ENCODE results near the gene TPD52L1.

The TPD52L1 gene

DNA sequence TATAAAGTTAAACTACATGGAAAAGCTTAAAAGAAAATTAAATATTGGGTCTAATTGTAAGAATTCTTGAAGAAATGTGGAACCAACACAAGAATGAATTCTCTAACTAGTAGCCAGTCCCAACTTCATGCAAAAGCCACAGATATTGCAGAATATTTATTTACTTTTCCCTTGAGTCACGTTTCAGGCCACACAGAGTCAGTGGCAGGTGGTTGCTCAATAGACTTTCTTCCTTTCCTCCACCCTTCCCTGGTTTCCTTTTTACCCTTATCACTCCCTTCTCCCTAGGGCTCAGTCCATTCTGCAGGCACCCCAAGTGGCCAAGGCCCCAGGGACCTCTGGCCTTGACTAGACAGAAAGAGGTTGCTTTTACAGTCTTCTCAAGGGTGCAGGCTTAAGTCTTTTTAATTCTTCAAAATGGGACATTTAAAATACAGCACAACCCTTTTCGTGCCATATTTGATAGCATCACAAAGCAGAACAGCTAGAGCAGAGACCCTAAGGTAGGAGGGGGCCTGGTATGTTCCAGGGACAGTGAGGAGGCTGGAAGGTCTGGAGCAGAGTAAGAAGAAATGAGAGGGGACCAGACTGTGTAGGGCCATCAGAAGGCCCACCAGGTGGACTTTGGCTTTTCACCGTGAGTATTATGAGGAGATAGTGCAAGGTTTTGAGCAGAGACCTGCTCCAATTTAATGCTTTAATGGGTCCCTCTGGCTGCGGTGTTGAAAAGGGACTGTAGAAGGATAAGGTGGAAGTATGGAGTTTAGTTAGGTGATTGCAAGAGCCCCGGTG lies 83.2 kb downstream of the TPD52L1 start:
- peaks cover 16% of the 10 kb centered on the region for H3K9me3 Mint-ChIP-seq
- H3K27ac Mint-ChIP-seq, result no peak overlapping the region
- DNase-seq (ENCODE audit: low spot score in 2 of 2), result no peak
- no peak overlapping the region for H3K4me3 Mint-ChIP-seq
- no peak for ATAC-seq (ENCODE audit: low read depth)
- H3K4me1 Mint-ChIP-seq, result no peaks in the 10 kb centered on the region
- H3K36me3 Mint-ChIP-seq, result no peaks in the 10 kb centered on the region
- H3K27me3 Mint-ChIP-seq, result no peaks in the 10 kb centered on the region

DNA sequence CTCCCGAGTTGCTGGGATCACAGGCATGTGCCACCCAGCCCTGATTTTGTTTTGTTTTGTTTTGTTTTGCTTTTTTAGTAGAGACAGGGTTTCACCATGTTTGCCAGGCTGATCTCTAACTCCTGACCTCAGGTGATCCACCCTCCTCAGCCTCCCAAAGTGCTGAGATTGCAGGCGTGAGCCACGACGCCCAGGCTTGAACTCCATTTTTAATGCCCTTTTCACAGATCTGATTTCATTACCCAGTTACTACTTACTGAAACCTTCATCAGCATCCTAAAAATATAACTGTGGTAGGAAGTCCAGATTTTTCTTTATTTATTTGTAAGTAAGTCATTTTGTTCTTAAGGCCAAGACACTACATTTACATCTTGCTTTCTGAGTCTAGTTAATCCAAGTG lies 84.2 kb downstream of the TPD52L1 start:
- H3K27ac Mint-ChIP-seq, result no peak overlapping the region
- DNase-seq (ENCODE audit: low spot score in 2 of 2), result no peak
- no peak overlapping the region for H3K4me3 Mint-ChIP-seq
- H3K27me3 Mint-ChIP-seq, result peaks cover 2% of the 10 kb centered on the region
- no peaks in the 10 kb centered on the region for H3K36me3 Mint-ChIP-seq
- H3K4me1 Mint-ChIP-seq, result no peaks in the 10 kb centered on the region
- ATAC-seq (ENCODE audit: low read depth), result no peak
- peaks cover 23% of the 10 kb centered on the region for H3K9me3 Mint-ChIP-seq

DNA sequence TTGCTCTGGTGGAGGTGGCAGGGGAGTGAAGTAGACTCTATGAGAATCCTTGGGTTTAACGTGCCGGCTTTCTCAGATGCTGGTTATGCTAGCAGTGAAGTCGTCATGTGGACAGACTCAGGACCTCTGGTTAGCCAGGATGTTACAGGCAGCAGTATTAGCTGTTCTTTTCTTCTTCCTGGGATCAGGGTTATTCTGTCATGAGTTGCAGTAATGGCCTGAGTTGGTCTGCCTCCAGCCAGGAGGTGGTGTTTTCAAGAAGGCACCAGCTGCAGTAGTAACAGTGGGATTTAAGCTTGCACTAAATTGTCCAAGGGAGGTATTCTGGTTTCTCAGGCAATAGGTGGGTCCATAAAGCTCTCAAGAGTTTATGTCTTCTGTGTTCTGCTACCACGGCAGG lies 91.5 kb downstream of the TPD52L1 start:
- Mint-ChIP-seq H3K9me3 (peaks cover 27% of the 10 kb centered on the region), H3K4me3 (no peak overlapping the region), H3K27me3 (peaks cover 8% of the 10 kb centered on the region), H3K4me1 (no peaks in the 10 kb centered on the region), H3K36me3 (no peaks in the 10 kb centered on the region), H3K27ac (no peak overlapping the region)
- no peak for ATAC-seq (ENCODE audit: low read depth)
- no peak for DNase-seq (ENCODE audit: low spot score in 2 of 2)

DNA sequence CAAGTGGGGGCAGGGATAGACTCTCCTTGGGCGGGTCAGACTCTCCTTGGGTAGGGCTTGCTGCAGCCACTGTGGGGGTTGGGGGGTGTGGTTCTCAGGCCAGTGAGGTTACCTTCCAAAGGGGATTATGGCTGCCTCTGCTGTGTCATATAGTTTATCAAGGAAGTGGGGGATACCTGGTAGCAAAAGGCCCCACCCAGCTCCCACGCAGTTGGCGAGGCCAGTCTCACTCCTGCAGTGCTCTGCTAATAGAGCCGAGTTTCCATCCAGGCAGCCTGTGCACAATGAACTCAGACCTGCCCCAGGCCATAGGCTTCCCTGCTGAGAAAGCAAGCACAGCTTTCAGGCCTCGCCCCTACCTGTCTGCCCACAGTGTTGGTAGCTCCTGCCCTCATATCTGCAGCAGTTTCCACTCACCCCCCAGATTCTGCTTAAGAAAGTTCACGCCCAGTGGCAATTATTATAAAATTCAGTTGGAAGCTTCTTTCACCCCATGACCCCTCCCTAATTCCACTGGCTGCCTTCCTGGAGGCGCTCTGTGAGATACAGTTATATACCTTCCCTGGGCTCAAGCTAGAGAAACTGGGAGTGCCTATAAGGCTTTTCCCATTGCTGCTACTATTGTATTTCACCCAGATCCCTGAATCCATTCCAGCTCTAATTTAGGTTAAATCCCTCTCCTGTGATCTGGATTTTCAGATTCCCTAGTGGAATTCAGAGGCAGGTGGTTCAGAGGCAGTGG lies 92.1 kb downstream of the TPD52L1 start:
- H3K4me3 Mint-ChIP-seq, result no peak overlapping the region
- DNase-seq (ENCODE audit: low spot score in 2 of 2) (no peak), ATAC-seq (ENCODE audit: low read depth) (no peak)
- no peaks in the 10 kb centered on the region for H3K4me1 Mint-ChIP-seq
- peaks cover 23% of the 10 kb centered on the region for H3K9me3 Mint-ChIP-seq
- no peaks in the 10 kb centered on the region for H3K36me3 Mint-ChIP-seq
- peaks cover 8% of the 10 kb centered on the region for H3K27me3 Mint-ChIP-seq
- no peak overlapping the region for H3K27ac Mint-ChIP-seq

DNA sequence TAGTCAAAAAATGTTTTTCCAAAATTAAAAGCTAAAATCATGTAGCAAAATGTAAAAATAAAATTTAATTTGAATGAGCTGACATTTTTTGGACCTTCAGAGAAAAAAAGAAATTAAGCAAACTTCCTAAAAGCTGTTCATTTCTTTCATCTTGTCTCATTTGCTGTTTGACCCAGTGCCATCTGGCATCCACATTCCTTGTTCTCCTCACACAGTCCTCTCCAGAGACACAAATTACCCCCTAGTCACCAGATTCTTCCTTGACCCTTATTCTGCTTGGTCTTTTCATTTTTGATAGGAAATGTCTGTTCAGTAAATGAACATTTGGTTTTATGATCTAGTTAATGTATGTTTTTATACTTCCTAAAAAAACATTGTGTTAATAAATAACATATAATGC lies 93.0 kb downstream of the TPD52L1 start:
- Mint-ChIP-seq H3K27ac (no peak overlapping the region), H3K4me1 (no peaks in the 10 kb centered on the region), H3K4me3 (no peak overlapping the region), H3K27me3 (peaks cover 8% of the 10 kb centered on the region), H3K9me3 (peaks cover 15% of the 10 kb centered on the region), H3K36me3 (no peaks in the 10 kb centered on the region)
- no peak for DNase-seq (ENCODE audit: low spot score in 2 of 2)
- no peak for ATAC-seq (ENCODE audit: low read depth)

DNA sequence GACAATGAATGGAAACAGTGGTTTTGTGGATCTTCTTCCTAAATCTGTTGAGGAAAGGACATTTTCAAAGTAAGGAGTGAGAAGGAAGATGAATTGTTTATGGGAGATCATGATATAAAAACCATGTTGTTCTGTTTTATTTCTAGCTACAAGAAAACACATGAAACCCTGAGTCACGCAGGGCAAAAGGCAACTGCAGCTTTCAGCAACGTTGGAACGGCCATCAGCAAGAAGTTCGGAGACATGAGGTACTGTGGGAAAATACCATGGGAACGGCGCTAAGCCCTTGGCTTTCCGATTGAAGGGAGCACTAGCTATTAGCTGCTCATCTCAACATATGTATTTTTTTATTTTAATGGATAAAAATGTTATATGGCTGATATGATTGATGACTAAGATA lies 94.6 kb downstream of the TPD52L1 start:
- Mint-ChIP-seq H3K4me3 (no peak overlapping the region), H3K36me3 (no peaks in the 10 kb centered on the region), H3K27ac (no peak overlapping the region), H3K27me3 (peaks cover 6% of the 10 kb centered on the region), H3K4me1 (no peaks in the 10 kb centered on the region), H3K9me3 (peaks cover 3% of the 10 kb centered on the region)
- ATAC-seq (ENCODE audit: low read depth) (no peak), DNase-seq (ENCODE audit: low spot score in 2 of 2) (no peak)

DNA sequence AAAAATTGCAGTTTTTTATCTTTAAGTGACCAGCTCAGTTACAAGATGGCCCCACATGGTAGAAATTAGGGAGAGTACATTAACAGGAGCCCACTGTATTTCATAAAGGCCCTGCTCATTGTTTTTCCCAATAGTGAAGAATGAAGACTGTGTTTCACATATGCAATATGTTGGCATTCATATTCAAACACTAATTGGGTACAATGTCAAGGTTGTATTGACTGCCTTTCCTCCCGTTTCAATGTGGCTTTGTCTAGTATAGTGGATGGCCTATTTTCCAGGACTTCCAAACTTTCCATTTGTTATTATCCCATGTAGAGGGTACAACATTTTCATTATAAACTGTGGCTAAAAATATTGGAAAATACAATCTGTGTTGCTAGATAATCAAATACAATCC lies 96.9 kb downstream of the TPD52L1 start:
- H3K4me3 Mint-ChIP-seq, result no peak overlapping the region
- ATAC-seq (ENCODE audit: low read depth) (no peak), DNase-seq (ENCODE audit: low spot score in 2 of 2) (no peak)
- no peaks in the 10 kb centered on the region for H3K4me1 Mint-ChIP-seq
- H3K27ac Mint-ChIP-seq, result no peak overlapping the region
- no peaks in the 10 kb centered on the region for H3K36me3 Mint-ChIP-seq
- H3K9me3 Mint-ChIP-seq, result no peaks in the 10 kb centered on the region
- H3K27me3 Mint-ChIP-seq, result peaks cover 6% of the 10 kb centered on the region

DNA sequence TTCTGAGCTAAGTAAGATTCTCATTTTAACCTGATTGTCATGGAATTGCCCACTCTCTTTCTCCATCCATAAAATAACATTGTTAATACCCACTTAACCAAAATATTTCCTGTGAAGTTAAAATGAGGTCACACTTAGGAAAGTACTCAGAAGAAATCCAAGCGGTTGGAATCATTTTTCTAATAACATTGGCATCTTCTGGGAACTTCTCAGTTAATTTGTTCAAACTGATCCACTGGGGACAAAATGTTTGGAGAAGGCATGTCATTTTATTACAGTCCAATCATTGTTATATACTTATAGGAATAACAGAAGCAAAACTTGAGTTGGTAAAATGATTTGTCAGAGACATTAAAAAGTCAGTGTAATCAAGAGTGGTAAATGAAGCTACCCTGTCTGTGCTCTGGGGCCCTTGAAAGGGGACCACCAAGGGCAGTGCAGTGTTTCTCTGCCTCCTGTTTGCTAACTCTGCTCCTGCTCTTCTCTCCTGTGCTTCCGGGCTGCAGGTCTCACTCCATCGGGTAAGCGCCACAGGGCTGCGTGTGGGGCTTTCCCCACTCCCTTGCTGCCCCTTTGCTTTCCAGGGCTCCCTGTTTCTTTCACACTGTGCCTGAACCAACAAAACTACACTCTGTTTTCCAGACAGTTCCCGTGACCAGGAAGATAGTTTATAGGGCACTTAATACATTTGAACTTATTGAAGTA lies 98.1 kb downstream of the TPD52L1 start:
- no peaks in the 10 kb centered on the region for H3K9me3 Mint-ChIP-seq
- no peak overlapping the region for H3K27ac Mint-ChIP-seq
- DNase-seq (ENCODE audit: low spot score in 2 of 2), result no peak
- no peaks in the 10 kb centered on the region for H3K4me1 Mint-ChIP-seq
- no peaks in the 10 kb centered on the region for H3K36me3 Mint-ChIP-seq
- peaks cover 6% of the 10 kb centered on the region for H3K27me3 Mint-ChIP-seq
- H3K4me3 Mint-ChIP-seq, result no peak overlapping the region
- ATAC-seq (ENCODE audit: low read depth), result no peak

DNA sequence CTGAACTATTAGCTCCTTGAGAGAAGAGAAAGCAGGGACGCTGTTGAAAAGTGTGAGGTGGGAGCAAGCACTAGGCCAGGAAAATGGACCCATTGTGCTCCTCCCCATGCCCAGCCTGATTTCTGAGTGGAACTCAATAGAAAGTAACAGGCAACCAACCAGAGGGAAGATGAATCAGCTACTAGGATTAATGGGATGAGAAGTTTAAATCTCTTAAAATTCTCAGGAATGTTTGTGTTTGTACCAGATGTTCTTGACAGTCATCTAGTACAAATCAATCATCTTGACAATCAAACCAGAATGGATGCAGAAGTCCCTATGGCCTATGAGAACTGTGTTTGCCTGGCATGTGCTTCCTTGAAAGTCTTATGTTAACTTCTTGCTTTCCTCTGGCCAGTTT lies 99.3 kb downstream of the TPD52L1 start:
- Mint-ChIP-seq H3K4me1 (no peaks in the 10 kb centered on the region), H3K36me3 (no peaks in the 10 kb centered on the region), H3K27me3 (peaks cover 3% of the 10 kb centered on the region), H3K4me3 (no peak overlapping the region), H3K27ac (no peak overlapping the region), H3K9me3 (no peaks in the 10 kb centered on the region)
- no peak for ATAC-seq (ENCODE audit: low read depth)
- DNase-seq (ENCODE audit: low spot score in 2 of 2), result no peak

DNA sequence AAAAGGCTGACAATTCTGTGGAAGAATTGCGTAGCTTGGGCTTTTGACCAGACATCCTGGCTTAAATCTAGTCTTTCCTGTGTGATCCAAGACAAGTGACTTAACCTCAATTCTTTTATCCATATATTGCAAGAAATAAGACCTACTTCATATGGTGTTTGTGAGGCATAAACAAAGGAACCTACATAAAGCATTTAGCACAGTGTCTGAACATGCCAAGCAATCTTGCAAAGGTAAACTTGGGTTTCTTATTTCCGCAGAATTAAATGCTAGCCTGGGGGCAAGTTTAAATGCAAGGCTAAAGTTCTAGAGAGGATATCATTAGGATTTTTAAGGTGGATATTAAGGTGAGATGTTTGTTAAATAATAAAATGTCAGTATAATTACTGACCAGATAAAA lies 100.3 kb downstream of the TPD52L1 start:
- H3K4me1 Mint-ChIP-seq, result no peaks in the 10 kb centered on the region
- no peak overlapping the region for H3K27ac Mint-ChIP-seq
- no peak for ATAC-seq (ENCODE audit: low read depth)

DNA sequence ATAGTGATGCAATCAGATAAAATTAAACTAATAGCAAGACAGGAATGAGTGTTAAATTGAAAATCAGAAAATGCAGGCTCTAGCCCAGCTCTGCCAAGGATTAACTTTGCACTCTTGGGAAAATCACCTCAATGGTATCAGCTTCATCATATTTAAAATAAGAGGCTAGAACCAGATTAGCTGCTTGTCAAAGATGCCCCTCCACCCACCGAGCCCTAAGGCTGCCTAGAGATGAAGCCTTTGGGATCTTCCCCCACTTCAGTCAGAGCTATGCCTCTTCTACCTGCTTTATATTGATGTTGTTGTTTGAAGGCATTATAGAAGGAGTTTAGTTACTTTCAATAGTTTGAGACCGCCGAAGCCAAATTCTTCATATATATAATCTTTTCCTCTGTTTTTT lies 100.7 kb downstream of the TPD52L1 start:
- Mint-ChIP-seq H3K4me3 (no peak overlapping the region), H3K36me3 (no peaks in the 10 kb centered on the region)

More for the DNA sequence above, 100.3 kb downstream of the TPD52L1 start:
- H3K27me3 Mint-ChIP-seq, result no peaks in the 10 kb centered on the region
- no peak for DNase-seq (ENCODE audit: low spot score in 2 of 2)
- H3K4me3 Mint-ChIP-seq, result no peak overlapping the region
- H3K36me3 Mint-ChIP-seq, result no peaks in the 10 kb centered on the region
- no peaks in the 10 kb centered on the region for H3K9me3 Mint-ChIP-seq

DNA sequence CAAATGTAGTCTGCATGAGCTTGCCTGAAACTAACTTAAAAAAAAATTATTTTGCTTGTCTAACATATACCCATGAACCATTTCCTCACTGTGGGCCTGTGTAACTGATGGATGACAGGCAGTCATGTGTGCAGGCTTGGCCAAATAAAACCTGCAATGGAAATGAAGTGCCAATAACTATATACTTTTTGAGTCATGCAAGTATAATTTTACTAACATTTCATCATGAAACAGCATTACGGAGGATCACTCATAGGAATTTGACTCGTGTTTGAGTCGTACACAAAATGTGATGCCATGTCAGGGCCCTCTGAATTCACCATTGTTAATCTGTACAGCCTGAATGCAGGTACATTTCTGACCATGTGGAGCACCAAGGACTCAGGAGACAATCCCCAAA lies 101.6 kb downstream of the TPD52L1 start:
- Mint-ChIP-seq H3K4me3 (no peak overlapping the region), H3K27ac (no peak overlapping the region), H3K27me3 (no peaks in the 10 kb centered on the region), H3K36me3 (no peaks in the 10 kb centered on the region), H3K4me1 (no peaks in the 10 kb centered on the region), H3K9me3 (no peaks in the 10 kb centered on the region)
- ATAC-seq (ENCODE audit: low read depth) (no peak), DNase-seq (ENCODE audit: low spot score in 2 of 2) (no peak)

More for the DNA sequence above, 100.7 kb downstream of the TPD52L1 start:
- no peak for DNase-seq (ENCODE audit: low spot score in 2 of 2)
- no peak for ATAC-seq (ENCODE audit: low read depth)
- H3K9me3 Mint-ChIP-seq, result no peaks in the 10 kb centered on the region
- no peak overlapping the region for H3K27ac Mint-ChIP-seq
- no peaks in the 10 kb centered on the region for H3K27me3 Mint-ChIP-seq
- no peaks in the 10 kb centered on the region for H3K4me1 Mint-ChIP-seq

DNA sequence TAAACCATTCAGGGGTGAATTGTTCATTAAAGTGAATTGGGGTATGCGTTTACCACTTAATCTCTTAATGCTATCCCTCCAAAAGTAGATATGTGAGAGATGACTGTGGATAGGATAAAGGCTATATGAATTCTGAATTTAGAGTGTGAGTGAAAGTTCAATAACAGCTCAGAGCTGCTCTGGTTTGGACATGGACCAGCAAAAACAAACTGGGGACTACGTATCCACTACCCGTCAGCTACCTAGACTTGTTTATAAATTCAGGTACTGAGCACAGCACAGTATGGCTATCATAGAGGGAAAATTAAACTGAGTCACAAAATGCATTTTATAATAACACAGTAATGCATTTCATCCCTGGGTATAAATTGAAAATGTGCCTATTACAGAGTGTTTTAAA lies 103.8 kb downstream of the TPD52L1 start:
- DNase-seq (ENCODE audit: low spot score in 2 of 2), result no peak
- Mint-ChIP-seq H3K36me3 (no peaks in the 10 kb centered on the region), H3K27ac (no peak overlapping the region), H3K27me3 (no peaks in the 10 kb centered on the region), H3K9me3 (peaks cover 2% of the 10 kb centered on the region), H3K4me1 (no peaks in the 10 kb centered on the region), H3K4me3 (no peak overlapping the region)
- ATAC-seq (ENCODE audit: low read depth), result no peak

DNA sequence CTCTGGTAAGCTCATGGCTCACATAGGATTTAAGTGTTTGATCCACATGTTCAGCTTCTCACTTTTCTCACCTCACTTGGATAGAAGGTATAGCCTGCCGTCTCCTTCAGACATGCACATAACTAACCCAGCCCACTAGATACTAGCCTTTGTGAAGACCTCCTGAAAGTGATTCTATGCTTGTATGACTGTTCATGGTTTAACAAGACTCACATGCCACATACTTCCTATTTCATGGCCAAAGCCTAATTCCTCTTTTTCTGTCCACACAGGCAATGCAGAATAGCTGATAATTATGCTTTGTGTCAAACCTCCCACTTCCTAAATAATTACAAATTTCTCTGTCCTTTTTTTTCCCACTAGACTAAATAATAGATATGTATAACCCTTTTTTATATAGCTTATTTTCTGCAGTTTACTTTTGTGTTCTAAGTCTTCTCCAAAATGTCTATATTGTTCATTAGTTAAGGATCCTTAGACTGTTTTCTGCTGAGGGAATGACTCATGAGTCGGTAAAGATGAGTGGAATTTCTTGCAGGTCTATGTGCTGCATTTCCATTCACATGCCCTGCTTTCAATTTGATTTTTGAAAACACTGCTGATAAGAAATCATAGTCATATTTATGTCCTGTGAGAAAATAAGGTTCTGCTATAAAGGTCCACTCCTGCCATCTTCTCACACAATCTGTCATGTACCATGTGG lies 105.2 kb downstream of the TPD52L1 start:
- DNase-seq (ENCODE audit: low spot score in 2 of 2) (no peak), ATAC-seq (ENCODE audit: low read depth) (no peak)
- Mint-ChIP-seq H3K9me3 (peaks cover 2% of the 10 kb centered on the region), H3K4me1 (no peaks in the 10 kb centered on the region), H3K27ac (no peak overlapping the region), H3K4me3 (no peak overlapping the region), H3K27me3 (no peaks in the 10 kb centered on the region), H3K36me3 (no peaks in the 10 kb centered on the region)

All from memory B cell (primary cell).